DMS114 treated with DMSO at 0.1 percent for 48 hours (cell line): ENCODE measurements around the gene CD48.
"Not testable (repeated sequence)": the region's sequence is repeated elsewhere in the genome, so short reads cannot be mapped to it uniquely, and the experiment has no call there.

ENCODE experiments used
- DNase-seq: peaks from one replicate; lab custom pipeline; 2025; ENCODE audit not compliant: unreplicated experiment; lab: John Stamatoyannopoulos, UW

CD48 gene

DNA sequence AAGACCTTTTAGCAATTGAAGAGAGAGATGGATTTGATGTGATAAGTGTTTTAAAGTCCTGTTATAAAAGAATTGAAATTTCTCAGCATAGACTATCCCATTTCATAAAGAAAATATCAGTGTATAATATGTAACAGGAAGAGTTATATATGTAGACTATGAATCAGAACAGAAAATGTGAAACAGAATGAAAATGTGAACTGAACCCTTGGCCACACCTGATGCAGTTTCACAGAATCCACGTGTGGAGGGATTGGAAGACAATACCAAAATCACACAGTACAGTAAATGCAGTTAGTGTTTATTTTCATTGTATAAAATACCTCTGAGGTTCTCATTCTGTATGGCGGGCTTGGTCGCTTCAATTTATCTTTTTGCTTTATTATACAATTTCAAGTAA is 54.9 kb downstream of the CD48 start:
- DNase-seq, result no peak

DNA sequence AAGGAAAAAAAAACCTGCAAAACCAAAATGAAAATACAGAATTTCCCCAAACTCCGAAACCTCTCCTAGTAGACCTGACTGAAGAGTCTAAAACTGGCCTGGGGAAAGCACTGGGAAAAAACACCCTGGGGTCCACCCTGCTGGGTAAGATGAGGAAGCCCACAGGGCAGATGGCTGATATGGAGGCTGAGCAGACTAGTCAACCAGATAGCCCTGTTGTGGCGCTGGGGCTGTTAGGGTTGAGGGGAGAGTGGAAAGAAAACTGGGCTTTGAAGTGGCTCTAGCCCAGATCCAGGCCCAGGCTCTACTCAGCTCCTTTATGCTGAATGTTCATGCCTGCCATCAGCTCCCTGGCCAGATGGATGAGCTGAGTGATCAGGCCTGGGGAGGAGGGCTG is 58.0 kb downstream of the CD48 start:
- DNase-seq, result no peak

DNA sequence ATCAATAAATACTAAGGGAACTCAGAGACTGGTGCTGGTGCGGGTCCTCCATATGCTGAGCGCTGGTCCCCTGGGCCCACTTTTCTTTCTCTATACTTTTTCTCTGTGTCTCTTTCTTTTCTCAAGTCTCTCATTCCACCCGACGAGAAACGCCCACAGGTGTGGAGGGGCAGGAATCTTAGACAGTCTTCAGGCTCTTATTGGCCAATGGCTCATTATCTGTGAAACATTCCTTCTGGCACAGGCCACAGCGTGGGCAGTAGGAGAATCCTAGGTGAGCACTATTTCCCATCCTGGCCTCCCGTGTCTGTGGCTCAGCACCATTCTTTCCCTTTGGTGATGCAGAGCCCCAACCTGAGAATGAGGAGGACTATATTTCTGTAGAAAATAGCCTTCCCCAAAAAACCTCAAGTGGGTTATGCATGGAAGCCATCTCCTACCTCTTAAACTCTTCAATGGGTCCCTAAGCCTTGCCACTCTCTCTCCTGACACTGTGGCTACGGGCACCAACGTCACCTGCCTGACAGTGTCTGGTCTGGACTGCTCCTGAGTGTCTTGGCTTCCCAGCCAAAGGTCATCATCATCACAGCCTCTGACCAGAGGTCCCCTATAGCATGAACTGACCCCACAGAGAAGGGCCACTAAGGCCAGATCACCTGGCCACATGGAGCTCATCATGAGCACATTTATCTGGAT is 58.5 kb downstream of the CD48 start:
- DNase-seq, result no peak

DNA sequence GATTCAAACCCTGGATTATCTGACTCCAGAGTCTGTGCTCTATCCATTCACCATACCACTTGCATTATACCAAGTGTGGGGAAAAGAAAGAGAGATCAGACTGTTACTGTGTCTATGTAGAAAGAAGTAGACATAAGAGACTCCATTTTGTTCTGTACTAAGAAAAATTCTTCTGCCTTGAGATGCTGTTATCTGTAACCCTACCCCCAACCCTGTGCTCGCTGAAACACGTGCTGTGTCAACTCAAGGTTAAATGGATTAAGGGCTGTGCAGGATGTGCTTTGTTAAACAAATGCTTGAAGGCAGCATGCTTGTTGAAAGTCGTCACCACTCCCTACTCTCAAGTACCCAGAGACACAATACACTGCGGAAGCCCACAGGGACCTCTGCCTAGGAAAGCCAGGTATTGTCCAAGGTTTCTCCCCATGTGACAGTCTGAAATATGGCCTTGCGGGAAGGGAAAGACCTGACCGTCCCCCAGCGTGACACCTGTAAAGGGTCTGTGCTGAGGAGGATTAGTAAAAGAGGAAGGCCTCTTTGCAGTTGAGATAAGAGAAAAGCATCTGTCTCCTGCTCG is 59.5 kb downstream of the CD48 start:
- not testable (repeated sequence) for DNase-seq

DNA sequence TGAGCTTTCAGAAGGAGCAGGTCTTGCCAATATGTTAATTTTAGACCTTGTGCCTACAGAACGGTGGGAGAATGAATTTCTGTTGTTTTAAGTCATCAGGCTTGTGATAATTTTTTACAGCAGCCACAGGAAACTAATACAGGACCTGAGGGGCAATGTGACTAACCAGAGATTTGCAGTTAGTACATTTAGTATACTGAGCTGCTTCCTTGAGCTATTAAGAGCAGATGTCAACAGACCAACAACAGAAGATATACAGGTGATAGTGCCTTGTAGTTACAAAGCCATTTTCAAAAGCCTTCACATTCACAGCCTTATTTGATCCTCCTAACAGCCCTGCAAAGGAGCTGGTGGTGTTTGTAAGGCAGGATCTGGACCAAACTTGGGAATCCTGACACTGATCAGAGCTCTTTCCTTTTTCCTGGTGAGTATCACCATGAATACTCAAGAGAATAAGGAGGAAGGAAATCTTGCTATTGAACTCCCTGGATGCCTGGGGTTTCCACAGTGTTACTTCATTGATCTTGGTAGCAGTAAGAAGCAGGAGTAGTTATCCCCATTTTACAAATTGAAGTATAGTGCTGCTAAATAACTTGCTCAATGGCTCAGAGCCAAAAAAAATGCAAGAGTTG is 60.1 kb downstream of the CD48 start:
- DNase-seq, result no peak

DNA sequence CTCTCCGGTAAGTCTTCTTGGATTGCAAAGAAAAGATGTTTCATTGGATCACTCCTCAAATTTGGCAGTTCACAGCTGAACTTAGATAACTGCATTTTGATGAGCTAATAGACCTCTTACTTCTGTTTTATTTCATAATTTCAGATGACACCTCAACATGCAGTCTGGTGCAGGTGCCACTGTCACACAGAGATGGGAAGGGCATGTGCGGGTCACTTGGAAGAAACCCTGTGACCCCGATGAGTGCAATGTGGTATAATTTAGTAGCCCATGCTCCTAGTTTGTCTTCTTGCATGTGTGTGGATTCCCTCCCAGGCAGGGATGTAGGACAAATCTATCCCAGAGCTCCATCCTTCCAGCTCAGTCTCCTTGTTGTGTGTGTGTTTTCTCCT is 64.3 kb downstream of the CD48 start:
- DNase-seq, result no peak

DNA sequence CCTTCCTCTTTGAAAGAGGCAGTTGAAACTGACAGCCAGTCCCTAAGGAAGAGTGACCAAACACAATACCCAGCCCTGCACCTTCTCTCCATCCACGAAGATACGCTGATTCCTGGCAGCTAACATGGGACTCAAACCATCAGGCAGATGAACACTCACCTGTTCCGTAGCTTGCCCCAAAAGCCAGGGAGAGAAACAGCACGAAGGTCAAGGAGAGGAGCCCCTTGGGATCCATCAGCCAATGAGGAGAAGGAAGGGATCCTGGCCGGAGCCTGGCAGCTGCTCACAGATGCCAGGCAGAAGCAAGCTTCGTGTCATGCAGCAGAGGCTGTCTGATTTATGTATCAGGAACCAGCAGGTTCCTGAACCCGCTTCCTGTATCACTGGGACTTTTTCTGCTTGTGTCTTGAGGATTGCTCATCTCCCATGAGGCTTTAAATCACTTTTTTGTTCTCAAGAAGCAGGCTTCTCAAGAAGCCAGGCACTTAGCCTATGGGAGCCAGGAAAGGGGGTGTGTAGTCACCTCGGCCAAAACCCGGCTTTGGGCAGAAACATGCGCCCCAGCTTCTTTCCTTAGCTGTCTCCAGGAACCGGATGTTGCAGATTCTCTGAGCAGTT is 64.8 kb downstream of the CD48 start, which contains the start of gene SLAMF1:
Gene SLAMF1, minus strand, starts transcription at position 334 of the 618 bp plus-strand sequence. Its CDS starts 99 bp downstream, at position 235.
- no peak for DNase-seq

DNA sequence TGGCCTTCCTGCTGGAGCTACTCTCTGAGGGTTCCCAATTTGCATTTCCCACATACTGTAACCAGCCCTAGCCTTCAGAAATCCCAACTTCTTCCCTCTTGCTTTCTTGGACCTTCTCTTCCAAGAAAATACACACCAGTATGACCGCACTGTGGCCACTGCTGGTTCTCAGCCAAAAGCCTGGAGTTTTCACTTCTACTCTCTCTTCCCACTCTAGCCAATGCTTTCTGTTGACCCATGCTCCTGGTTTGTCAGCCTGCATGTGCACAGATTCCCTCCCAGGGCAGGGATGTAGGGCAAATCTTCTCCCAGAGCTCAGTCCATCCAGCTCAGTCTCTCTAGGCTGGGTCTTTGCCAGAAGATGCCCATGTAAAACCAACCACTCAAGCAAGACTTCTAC is 65.4 kb downstream of the CD48 start:
- DNase-seq, result no peak

DNA sequence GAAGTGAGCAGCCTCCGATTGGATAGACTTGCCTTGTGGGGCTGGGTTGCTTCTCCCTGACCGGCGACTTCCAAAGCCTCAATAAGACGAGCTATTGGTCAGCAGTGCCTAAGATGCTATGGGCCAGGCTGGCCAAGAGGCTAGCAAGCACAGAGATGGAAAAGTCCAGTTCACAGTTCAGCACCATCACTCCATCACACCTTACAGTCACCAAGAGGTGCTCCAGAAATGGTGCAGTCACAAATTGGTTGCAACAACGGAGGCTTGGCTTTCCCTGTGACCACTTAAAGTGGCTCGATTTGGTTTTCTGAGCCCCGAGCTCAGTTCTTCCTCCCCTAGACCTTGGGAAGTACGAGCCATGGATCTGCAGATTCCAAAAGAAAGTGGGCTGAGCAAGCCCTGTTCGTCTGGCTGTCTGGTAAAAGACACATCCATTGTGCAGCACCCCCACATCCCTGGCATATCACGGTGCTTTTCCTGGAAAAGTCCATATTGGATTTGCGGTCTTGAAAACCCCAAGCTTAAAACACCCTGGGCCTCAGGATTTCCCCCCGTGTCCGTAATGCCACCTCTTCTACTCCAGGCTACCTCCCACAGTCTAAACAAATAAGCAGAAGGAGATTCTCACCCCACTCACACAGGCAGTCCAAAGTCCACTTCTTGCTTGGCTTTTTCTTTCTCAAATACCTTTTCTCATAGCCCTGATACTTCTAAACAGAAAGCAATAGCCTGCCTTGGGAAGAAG is 66.1 kb downstream of the CD48 start:
- DNase-seq, result no peak

DNA sequence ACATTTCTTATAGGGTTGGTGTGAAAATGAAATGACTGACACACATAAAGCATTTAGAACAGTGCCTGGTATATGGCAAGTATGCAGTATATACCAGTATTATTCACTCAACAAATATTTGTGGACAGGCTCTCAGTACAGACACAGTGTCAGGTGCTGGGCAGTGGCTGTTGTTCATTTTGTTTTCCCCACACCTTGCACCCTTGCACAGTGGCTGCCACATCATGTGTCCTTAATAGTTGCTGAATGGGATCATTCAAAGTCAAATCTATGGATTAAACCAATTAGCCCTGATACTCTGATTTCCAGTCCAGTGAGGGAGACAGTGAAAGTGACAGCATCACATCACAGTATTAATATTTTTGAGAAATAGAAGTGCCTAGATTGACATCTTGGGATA is 67.2 kb downstream of the CD48 start:
- no peak for DNase-seq

DNA sequence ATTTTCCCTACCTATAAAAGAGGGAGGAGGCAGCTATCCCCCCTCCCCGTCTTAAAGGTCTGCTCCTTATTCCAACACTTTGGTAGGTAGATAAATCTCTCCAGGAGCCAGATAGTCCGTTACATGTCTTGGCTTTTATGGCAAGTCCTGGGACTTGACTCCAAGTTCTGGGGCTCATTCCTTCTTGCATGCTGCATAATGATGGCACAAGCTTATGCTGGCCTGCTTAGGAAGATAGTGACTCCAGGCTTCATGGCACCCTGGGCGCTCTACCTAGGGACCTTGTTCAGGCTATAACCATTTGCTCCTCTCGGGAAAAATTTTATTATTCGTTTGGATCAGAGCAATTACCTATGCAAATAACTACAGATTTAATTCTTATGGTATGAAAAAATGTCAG is 68.5 kb downstream of the CD48 start:
- DNase-seq, result no peak

DNA sequence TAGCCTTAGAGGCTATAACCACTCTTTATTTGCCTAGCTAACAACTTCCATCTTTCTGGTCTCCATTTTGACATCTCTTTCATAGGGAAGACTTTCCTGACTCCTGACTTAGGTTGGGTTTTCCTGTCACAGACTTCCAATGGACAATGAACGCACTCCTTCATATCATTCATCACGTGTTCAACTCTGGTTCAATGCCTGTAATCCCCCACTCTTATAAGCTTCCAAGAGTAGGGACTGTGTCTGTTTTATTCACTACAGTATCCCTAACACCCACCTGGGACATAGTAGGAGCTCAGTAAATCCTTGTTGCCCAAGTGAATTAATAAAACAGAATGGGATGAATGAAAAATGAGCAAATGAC is 69.4 kb downstream of the CD48 start:
- DNase-seq, result no peak

DNA sequence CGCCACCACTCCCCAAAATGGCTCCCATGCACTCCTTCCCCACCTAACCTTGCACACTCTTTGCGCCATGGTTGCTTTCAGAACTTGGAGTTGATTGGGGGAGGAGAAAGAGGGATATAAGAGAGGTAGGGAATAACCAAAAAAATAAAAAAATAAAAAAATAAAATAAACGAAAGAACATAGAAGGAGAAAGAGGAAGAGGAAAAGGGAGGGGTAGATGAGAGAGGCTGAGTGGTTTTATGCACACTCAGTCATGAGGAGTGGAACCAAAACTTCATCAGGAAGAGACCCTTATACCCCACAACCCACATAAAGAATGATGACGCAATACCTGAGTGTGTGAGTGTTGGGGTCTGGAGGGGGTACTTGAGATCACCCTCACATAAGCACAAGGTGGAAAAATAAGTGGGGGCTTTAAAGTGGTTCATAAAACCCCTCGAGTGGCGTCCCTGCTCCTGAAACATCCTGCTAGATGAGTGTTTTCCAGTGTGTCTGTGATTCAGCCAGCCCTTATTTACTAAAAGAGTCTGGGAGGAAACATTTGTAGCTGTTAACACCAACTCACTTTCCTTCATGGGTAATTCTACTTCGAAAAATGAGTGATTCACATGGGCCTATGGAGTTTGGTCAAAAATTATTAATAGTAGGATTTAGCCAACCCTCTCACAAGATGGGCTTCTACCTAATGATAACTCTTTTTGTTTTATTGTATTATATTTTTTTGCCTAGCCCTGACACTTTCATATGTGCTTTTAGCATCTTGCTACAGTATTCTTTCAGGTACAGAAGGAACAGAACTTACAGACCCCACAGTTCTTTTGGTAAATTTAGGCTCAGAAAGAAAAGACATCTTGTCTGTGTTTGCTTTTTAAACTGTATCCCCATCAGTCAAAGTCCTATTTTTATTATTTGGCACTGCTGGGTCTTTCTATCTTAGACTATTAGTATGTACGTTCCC is 70.0 kb downstream of the CD48 start:
- DNase-seq, result no peak

DNA sequence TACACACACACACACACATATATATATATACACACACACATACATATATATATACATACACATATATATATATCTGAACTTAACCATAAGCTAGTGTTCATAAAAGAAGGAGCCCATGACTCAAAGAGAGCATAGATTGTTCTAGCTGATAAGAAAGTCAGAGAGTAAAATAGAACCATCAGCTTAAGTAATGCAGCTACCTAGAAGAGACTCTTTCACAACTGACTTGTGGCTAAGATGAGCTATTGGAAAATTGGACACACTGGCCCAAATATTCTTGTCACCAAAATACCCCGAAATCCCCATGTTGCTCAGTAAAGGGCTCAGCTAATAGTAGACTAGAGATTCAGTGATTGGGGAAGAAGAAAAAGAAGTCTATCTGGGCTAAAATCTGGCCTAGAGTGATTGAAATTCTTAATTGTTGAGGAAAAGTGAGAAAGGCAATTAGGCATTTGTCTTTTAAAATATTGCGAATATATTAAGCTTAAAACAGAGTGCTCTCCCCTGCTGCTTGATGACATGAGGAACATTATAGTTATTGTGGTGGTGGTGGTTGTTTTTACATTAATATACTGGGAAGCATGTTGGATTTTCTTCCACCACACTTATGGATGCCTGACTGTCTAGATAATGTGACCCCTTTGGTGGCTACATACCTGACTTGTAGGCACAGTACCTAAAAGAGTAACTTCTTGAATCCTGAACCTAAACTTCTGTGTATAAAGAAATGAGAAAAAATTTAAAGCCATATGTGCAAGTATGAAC is 71.1 kb downstream of the CD48 start:
- no peak for DNase-seq

DNA sequence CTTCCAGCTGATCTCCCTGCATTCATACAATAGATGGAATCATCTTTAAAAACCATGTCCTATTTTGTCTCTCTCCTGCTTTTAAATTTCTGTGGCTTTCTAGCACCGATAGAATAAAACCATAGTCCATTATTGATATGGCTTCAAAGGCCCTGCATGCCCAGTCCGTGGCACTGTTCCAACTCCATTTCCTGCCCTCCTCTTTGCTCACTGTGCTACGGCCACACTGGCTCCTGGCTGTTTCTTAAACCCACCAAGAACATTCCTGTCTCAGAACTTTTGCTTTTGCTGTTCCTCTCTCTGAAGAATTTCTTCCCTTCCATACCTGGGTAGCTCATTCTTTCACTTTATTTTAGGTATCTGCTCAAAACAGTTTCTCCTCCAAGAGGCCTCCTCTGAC is 72.0 kb downstream of the CD48 start:
- no peak for DNase-seq

DNA sequence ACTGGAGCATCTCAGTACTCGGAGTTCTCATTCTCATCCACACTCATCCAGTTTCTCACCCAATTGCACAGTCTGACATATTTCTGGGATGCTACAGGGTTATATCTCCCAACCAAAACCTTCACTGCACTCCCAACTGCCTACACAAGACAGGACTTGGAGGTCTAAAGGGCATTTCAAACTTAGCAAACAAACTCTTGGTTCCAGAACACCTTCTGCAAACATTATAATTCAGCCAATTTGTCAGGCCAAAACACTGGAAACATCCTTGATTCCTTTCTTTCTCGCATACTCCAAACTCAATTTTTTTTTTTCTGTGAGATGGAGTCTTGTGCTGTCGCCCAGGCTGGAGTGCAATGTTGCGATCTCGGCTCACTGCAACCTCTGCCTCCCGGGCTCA is 72.7 kb downstream of the CD48 start:
- no peak for DNase-seq

DNA sequence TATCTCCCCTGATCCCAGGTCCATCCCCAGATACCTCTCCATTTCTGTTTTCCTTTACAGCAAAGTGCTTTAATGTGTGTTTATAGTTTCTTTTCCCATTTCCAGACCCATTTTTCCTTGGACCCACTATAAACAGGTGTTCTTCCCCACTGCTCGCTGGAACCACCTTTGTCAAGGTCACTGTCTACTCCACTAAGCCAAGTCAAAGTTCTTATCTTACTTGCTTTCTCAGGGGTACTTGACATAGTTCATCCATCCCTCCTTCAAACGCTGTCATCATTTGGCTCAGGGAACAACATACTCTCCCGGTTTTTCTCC is 73.1 kb downstream of the CD48 start:
- DNase-seq, result no peak

DNA sequence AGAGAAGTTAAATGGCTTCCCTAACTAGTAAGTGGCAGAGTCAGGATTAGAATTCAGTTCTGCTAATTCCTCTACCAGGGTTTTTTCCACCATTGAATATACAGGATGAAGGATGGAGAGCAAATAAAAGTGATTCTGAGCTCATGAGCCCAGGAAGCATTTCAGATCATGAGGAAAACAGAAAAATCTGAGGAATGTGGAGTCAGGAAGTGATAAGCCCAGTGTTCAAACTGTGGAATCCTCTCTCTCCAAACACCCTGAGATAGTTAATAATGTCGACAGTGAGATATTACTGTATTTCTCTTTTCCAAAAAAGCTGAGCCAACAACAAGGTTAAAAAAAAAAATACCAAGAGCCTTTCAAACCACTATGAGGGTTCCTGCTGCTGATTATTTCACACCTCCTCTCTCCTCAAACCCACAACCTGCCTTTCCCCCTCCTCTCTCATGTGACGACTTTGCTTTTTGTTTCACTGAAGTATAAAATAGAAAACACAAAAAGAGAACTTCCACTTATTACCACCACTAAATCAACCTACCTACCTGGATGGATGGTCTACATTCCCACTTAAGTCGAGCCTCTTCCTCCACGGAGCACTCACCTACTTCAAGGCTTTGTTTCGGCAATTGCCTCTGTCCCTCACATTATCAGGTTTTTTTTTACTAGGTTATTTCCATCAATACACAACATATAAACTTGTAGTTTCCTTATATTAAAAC is 73.6 kb downstream of the CD48 start:
- no peak for DNase-seq

DNA sequence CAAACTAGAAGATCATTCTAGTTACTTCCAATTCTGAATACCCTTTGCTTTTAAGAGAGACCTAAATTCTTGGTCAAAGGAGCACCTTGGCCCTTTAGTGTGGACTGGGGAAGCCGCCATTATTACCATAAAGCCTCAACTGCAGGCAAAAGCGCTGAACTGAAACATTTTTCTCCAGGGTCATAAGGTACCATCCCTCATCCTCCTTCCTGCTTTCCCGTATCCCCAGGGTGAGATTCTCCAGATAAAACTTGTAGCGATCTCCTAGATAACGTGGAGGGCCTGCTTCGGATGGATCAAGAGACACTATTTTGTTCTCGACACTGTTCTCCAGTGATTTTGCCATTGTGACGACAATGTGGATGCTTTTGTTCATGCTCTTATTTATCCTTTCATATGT is 74.6 kb downstream of the CD48 start:
- no peak for DNase-seq
